Neural cell (in vitro differentiated cells): Measurements from ENCODE around the gene NSFL1C. TPM values are rescaled to one million over a fixed set of nuclear protein-coding genes. Genes with fewer than 3 reads are reported as not detected.

Source experiments
- H2AFZ ChIP-seq: fragments of 200-600, 300-800 bp; sonication (generic), shearing (Covaris generic); 2 replicates; pipeline ENCODE4 v1.6.0; 2014; ENCODE audit warnings: low read depth, mild to moderate bottlenecking, antibody characterized with exemption, low read length, moderate library complexity
- H3F3A ChIP-seq: fragments of 200-600 bp; shearing (Covaris generic); 2 replicates; pipeline ENCODE4 v1.6.1; 2016; ENCODE audit warnings: mild to moderate bottlenecking, moderate library complexity, mixed read lengths, antibody characterized with exemption, low read length; ENCODE audit not compliant: insufficient read depth, poor library complexity, severe bottlenecking
- H3K27ac ChIP-seq: fragments of 200-600, 300-800 bp; sonication (generic), shearing (Covaris generic); 2 replicates; pipeline ENCODE4 v1.5.1; 2014; ENCODE audit warnings: mild to moderate bottlenecking, low read length, moderate library complexity
- H3K27me3 ChIP-seq: fragments of 300-800, 200-600 bp; sonication (generic), shearing (Covaris generic); 2 replicates; pipeline ENCODE4 v1.6.0; 2014; ENCODE audit warnings: mild to moderate bottlenecking, low read depth, low read length, moderate library complexity; ENCODE audit not compliant: insufficient read depth
- H3K36me3 ChIP-seq: fragments of 300-800, 200-600 bp; sonication (generic), shearing (Covaris generic); 2 replicates; pipeline ENCODE4 v1.5.1; 2014; ENCODE audit warnings: mild to moderate bottlenecking, antibody characterized with exemption, low read length, moderate library complexity; ENCODE audit not compliant: insufficient read depth
- H3K4me2 ChIP-seq: fragments of 300-800, 200-600 bp; sonication (generic), shearing (Covaris generic); 2 replicates; pipeline ENCODE4 v1.6.0; 2014; ENCODE audit warnings: mild to moderate bottlenecking, low read length
- H3K4me3 ChIP-seq: fragments of 300-800, 200-600 bp; sonication (generic), shearing (Covaris generic); 2 replicates; pipeline ENCODE4 v1.5.1; 2014; ENCODE audit warnings: mild to moderate bottlenecking, low read length, moderate library complexity
- H3K79me2 ChIP-seq: fragments of 200-600 bp; shearing (Covaris generic); replicated peaks from 2 replicates; pipeline ENCODE4 v1.6.0; 2014; ENCODE audit warnings: mild to moderate bottlenecking, low read length, moderate library complexity; ENCODE audit not compliant: insufficient read depth
- H3K9ac ChIP-seq: fragments of 300-800, 200-600 bp; sonication (generic), shearing (Covaris generic); 2 replicates; pipeline ENCODE4 v1.6.1; 2016; ENCODE audit warnings: mild to moderate bottlenecking, low read length, mixed read lengths
- H3K9me2 ChIP-seq: fragments of 200-600 bp; shearing (Covaris generic); 2 replicates; pipeline ENCODE4 v1.6.1; 2016; ENCODE audit warnings: mild to moderate bottlenecking, low read length, mixed read lengths; ENCODE audit not compliant: insufficient read depth
- H3K9me3 ChIP-seq: fragments of 200-600, 300-800 bp; sonication (generic), shearing (Covaris generic); 2 replicates; pipeline ENCODE4 v1.6.1; 2016; ENCODE audit warnings: mild to moderate bottlenecking, mixed run types, low read length, moderate library complexity, mixed read lengths
- H4K20me1 ChIP-seq: fragments of 200-600 bp; shearing (Covaris generic); 2 replicates; pipeline ENCODE4 v1.6.1; 2016; ENCODE audit warnings: mild to moderate bottlenecking, mixed run types; ENCODE audit not compliant: insufficient read depth
- EP300 ChIP-seq: fragments of 450-650 bp; conservative IDR thresholded peaks from 2 replicates; pipeline ENCODE4 v1.6.1; 2014; ENCODE audit warnings: antibody characterized with exemption, mild to moderate bottlenecking, moderate library complexity; ENCODE audit not compliant: poor library complexity, severe bottlenecking
- EZH2 ChIP-seq: fragments of 200-600, 300-800 bp; shearing (Covaris generic), sonication (generic); IDR thresholded peaks from 2 replicates; pipeline ENCODE4 v1.6.1; 2014; ENCODE audit warnings: antibody characterized with exemption, low read length, borderline replicate concordance, mild to moderate bottlenecking; ENCODE audit not compliant: insufficient read depth, poor library complexity, severe bottlenecking
- MXI1 ChIP-seq: fragments of 450-650 bp; conservative IDR thresholded peaks from 2 replicates; pipeline ENCODE4 v1.6.1; 2014; ENCODE audit warnings: antibody characterized with exemption, mild to moderate bottlenecking; ENCODE audit not compliant: poor library complexity, severe bottlenecking
- POLR2AphosphoS5 ChIP-seq: IDR thresholded peaks from 2 replicates; pipeline ENCODE4 v1.6.1; 2012
- RAD21 ChIP-seq: fragments of 450-650 bp; conservative IDR thresholded peaks from 2 replicates; pipeline ENCODE4 v1.6.1; 2014; ENCODE audit warnings: antibody characterized with exemption, mild to moderate bottlenecking, moderate library complexity
- REST ChIP-seq: IDR thresholded peaks from 2 replicates; pipeline ENCODE4 v1.6.1; 2012; ENCODE audit warnings: borderline replicate concordance
- SMC3 ChIP-seq: fragments of 450-650 bp; conservative IDR thresholded peaks from 2 replicates; pipeline ENCODE4 v1.6.1; 2014; ENCODE audit warnings: antibody characterized with exemption, mild to moderate bottlenecking, moderate library complexity; ENCODE audit not compliant: poor library complexity
- TAF1 ChIP-seq: IDR thresholded peaks from 2 replicates; pipeline ENCODE4 v1.6.1; 2012; ENCODE audit warnings: low read depth
- polyA plus RNA-seq: library from polyadenylated mRNA; depleted of rRNA; stranded (reverse); fragments of >200 nt; gene quantifications from 2 replicates; pipeline ENCODE4 v1.2.3, GENCODE V29; 2014
- TF ChIP-seq, protein P1 (sequence below): fragments of 450-650 bp; IDR thresholded peaks from 2 replicates; pipeline ENCODE4 v1.5.1; 2014; ENCODE audit warnings: antibody characterized with exemption, mild to moderate bottlenecking, moderate library complexity; ENCODE audit not compliant: poor library complexity, severe bottlenecking

The NSFL1C gene
- polyA plus RNA-seq, 1 donor from 2014 or later: 48.7 TPM

DNA sequence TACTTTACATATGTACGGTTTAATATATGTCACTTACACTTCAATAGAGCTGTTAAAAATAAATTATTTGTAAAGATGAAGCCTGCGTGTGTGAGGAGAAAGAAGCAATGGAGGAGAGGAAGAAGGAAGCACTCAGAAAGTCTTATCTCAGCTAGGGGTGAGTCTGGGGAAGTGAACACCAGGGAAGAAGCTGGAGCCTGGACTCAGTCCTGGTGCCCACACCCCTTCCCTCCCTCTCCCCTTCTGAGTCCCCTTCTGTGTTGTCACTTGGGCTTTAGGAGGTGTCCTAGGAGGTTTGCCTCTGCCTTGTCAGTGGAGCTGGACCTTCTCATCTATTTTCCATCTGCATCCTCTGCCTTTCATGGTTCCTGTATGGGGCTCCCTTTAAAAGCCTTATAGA, 22.7 kb upstream of the NSFL1C start:
- Histone ChIP-seq H3K9me3 (no peaks in the 10 kb centered on the region), H3K36me3 (no peaks in the 10 kb centered on the region), H3K4me3 (no peak overlapping the region), H3K4me2 (no peak overlapping the region), H2AFZ (no peak overlapping the region), H4K20me1 (no peaks in the 10 kb centered on the region), H3K27me3 (no peaks in the 10 kb centered on the region), H3K9me2 (no peaks in the 10 kb centered on the region), H3K27ac (no peak overlapping the region), H3K79me2 (no peaks in the 10 kb centered on the region), H3K9ac (no peak overlapping the region), H3F3A (no peaks in the 10 kb centered on the region)
- TF ChIP-seq SMC3 (no peak), EP300 (no peak), EZH2 (no peak)

GRCh38 chr20:1486566-1486965, 19.9 kb upstream of the NSFL1C start:
- Histone ChIP-seq H3K4me2 (no peak overlapping the region), H3K36me3 (no peaks in the 10 kb centered on the region), H3K79me2 (no peaks in the 10 kb centered on the region), H2AFZ (no peak overlapping the region), H3K27ac (no peak overlapping the region), H4K20me1 (no peaks in the 10 kb centered on the region), H3F3A (no peaks in the 10 kb centered on the region), H3K4me3 (no peak overlapping the region), H3K27me3 (no peaks in the 10 kb centered on the region), H3K9ac (no peak overlapping the region), H3K9me2 (no peaks in the 10 kb centered on the region), H3K9me3 (no peaks in the 10 kb centered on the region)
- TF ChIP-seq TAF1 (no peak), SMC3 (no peak), EZH2 (no peak), RAD21 (no peak), REST (no peak), POLR2AphosphoS5 (no peak), MXI1 (no peak), EP300 (no peak)
- TF ChIP-seq, protein P1, sequence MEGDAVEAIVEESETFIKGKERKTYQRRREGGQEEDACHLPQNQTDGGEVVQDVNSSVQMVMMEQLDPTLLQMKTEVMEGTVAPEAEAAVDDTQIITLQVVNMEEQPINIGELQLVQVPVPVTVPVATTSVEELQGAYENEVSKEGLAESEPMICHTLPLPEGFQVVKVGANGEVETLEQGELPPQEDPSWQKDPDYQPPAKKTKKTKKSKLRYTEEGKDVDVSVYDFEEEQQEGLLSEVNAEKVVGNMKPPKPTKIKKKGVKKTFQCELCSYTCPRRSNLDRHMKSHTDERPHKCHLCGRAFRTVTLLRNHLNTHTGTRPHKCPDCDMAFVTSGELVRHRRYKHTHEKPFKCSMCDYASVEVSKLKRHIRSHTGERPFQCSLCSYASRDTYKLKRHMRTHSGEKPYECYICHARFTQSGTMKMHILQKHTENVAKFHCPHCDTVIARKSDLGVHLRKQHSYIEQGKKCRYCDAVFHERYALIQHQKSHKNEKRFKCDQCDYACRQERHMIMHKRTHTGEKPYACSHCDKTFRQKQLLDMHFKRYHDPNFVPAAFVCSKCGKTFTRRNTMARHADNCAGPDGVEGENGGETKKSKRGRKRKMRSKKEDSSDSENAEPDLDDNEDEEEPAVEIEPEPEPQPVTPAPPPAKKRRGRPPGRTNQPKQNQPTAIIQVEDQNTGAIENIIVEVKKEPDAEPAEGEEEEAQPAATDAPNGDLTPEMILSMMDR: no peak
